DOHH2 (cell line): ENCODE data around the gene BRD3.

ENCODE experiments used
- H3F3A ChIP-seq: fragments of 200-600 bp; sonication (generic), shearing (Covaris generic); 2 replicates; pipeline ENCODE4 v1.6.0; 2016; ENCODE audit warnings: antibody characterized with exemption, mild to moderate bottlenecking; ENCODE audit not compliant: control insufficient read depth, insufficient read depth
- H3K27ac ChIP-seq: fragments of 200-600 bp; sonication (generic); 2 replicates; pipeline ENCODE4 v1.5.1; 2014; ENCODE audit warnings: low read depth, mild to moderate bottlenecking, low read length, moderate library complexity
- H3K27me3 ChIP-seq: fragments of 200-600 bp; sonication (generic); 2 replicates; pipeline ENCODE4 v1.6.1; 2014; ENCODE audit warnings: mild to moderate bottlenecking, low read length, mixed read lengths; ENCODE audit not compliant: control insufficient read depth
- H3K36me3 ChIP-seq: fragments of 200-600 bp; sonication (generic); 2 replicates; pipeline ENCODE4 v1.6.1; 2014; ENCODE audit warnings: mild to moderate bottlenecking, low read length, moderate library complexity, mixed read lengths; ENCODE audit not compliant: control insufficient read depth
- H3K4me1 ChIP-seq: fragments of 200-600 bp; sonication (generic); 2 replicates; pipeline ENCODE4 v1.6.1; 2014; ENCODE audit warnings: mild to moderate bottlenecking, low read length, mixed read lengths; ENCODE audit not compliant: control insufficient read depth
- H3K4me2 ChIP-seq: fragments of 200-600 bp; sonication (generic); 2 replicates; pipeline ENCODE4 v1.6.0; 2014; ENCODE audit warnings: mild to moderate bottlenecking, low read length, moderate library complexity
- H3K4me3 ChIP-seq: fragments of 200-600 bp; sonication (generic); 2 replicates; pipeline ENCODE4 v1.5.1; 2014; ENCODE audit warnings: mild to moderate bottlenecking, low read length, mixed read lengths
- H3K79me2 ChIP-seq: fragments of 200-600 bp; sonication (generic); 2 replicates; pipeline ENCODE4 v1.6.1; 2014; ENCODE audit warnings: mild to moderate bottlenecking, low read length, mixed read lengths; ENCODE audit not compliant: control insufficient read depth
- H3K9me2 ChIP-seq: fragments of 200-600 bp; sonication (generic); replicated peaks from 2 replicates; pipeline ENCODE4 v1.6.1; 2014; ENCODE audit warnings: mild to moderate bottlenecking, low read length, mixed read lengths; ENCODE audit not compliant: control insufficient read depth
- H3K9me3 ChIP-seq: fragments of 200-600 bp; sonication (generic); 2 replicates; pipeline ENCODE4 v1.6.1; 2014; ENCODE audit warnings: antibody characterized with exemption, low read length, mixed read lengths; ENCODE audit not compliant: control insufficient read depth, insufficient read depth
- H4K20me1 ChIP-seq: fragments of 200-600 bp; sonication (generic); 2 replicates; pipeline ENCODE4 v1.6.0; 2014; ENCODE audit warnings: low read depth, mild to moderate bottlenecking, antibody characterized with exemption, low read length, moderate library complexity; ENCODE audit not compliant: control insufficient read depth, insufficient read depth
- CTCF ChIP-seq: fragments of 200-600 bp; sonication (generic); IDR thresholded peaks from one replicate; pipeline ENCODE4 v1.5.1; 2014; ENCODE audit warnings: antibody characterized with exemption, mild to moderate bottlenecking, low read depth, low read length; ENCODE audit not compliant: poor library complexity, severe bottlenecking
- EZH2phosphoT487 ChIP-seq: fragments of 200-600 bp; sonication (generic); IDR thresholded peaks from 2 replicates; pipeline ENCODE4 v1.6.1; 2017; ENCODE audit warnings: borderline replicate concordance, mild to moderate bottlenecking, antibody characterized with exemption, low read length, moderate library complexity, mixed read lengths

The BRD3 gene

GRCh38 chr9:134007150-134007549 lies 60.7 kb downstream of the BRD3 start:
- Histone ChIP-seq H3K27ac (no peak overlapping the region), H3F3A (no peaks in the 10 kb centered on the region), H3K9me2 (no peaks in the 10 kb centered on the region), H4K20me1 (no peaks in the 10 kb centered on the region), H3K9me3 (peaks cover 5% of the 10 kb centered on the region; the same call in 1 of the 2 replicates), H3K79me2 (no peaks in the 10 kb centered on the region), H3K4me2 (no peak overlapping the region), H3K4me3 (no peak overlapping the region), H3K27me3 (peaks cover 10% of the 10 kb centered on the region), H3K4me1 (no peaks in the 10 kb centered on the region), H3K36me3 (no peaks in the 10 kb centered on the region)
- TF ChIP-seq CTCF (no peak), EZH2phosphoT487 (no peak)

- Histone ChIP-seq H3K27me3 (peaks cover 10% of the 10 kb centered on the region), H3F3A (no peaks in the 10 kb centered on the region), H3K27ac (no peak overlapping the region), H3K9me3 (no peaks in the 10 kb centered on the region), H3K79me2 (no peaks in the 10 kb centered on the region), H3K36me3 (no peaks in the 10 kb centered on the region), H3K9me2 (no peaks in the 10 kb centered on the region), H3K4me1 (peaks cover 11% of the 10 kb centered on the region), H3K4me3 (no peak overlapping the region), H4K20me1 (no peaks in the 10 kb centered on the region), H3K4me2 (no peak overlapping the region)
- TF ChIP-seq EZH2phosphoT487 (no peak), CTCF (no peak)
These were observed 62.4 kb downstream of the BRD3 start for GRCh38 chr9:134005381-134005780.

- H3F3A ChIP-seq: no peaks in the 10 kb centered on the region
- no peak overlapping the region for H3K27ac ChIP-seq
- peaks cover 14% of the 10 kb centered on the region for H3K4me1 ChIP-seq
- H4K20me1 ChIP-seq: no peaks in the 10 kb centered on the region
- H3K4me3 ChIP-seq: no peak overlapping the region
- no peaks in the 10 kb centered on the region for H3K9me2 ChIP-seq
- H3K4me2 ChIP-seq: no peak overlapping the region
- H3K79me2 ChIP-seq: no peaks in the 10 kb centered on the region
- H3K36me3 ChIP-seq: no peaks in the 10 kb centered on the region
- TF ChIP-seq CTCF: no peak
- peaks cover 10% of the 10 kb centered on the region for H3K27me3 ChIP-seq
- no peaks in the 10 kb centered on the region for H3K9me3 ChIP-seq
These were observed 62.9 kb downstream of the BRD3 start for GRCh38 chr9:134004881-134005280.
